ENCODE measurements around the gene ACKR2. TPM values are rescaled to one million over a fixed set of nuclear protein-coding genes. Genes with fewer than 3 reads are reported as not detected.

Gene ACKR2
- polyA plus RNA-seq, 1 of the 3 experiments (the other 2 are of a cell fraction) = 0.10 TPM

- POLR2A ChIA-PET = no interaction called here
- Histone ChIP-seq H3K4me2 (no peak overlapping the region), H3K27me3 (ENCODE audit: insufficient read depth) (no peaks in the 10 kb centered on the region), H3K79me2 (ENCODE audit: insufficient read depth) (no peaks in the 10 kb centered on the region), H3K27ac (ENCODE audit: low read depth in 2 of 2, low read length in 1 of 2) (no peak overlapping the region), H3F3A (replicated peaks; ENCODE audit: insufficient read depth) (peaks cover 9% of the 10 kb centered on the region), H3K9me3 (no peaks in the 10 kb centered on the region), H3K4me1 (ENCODE audit: control insufficient read depth in 1 of 2, insufficient read depth in 2 of 2, low read depth in 1 of 2, low read length in 1 of 2) (no peaks in the 10 kb centered on the region), H4K20me1 (ENCODE audit: insufficient read depth) (no peaks in the 10 kb centered on the region), H3K4me3 (ENCODE audit: low read depth in 2 of 2, low read length in 1 of 2) (no peak overlapping the region), H3K36me3 (replicated peaks in 1 of 2; ENCODE audit: control insufficient read depth in 1 of 2, insufficient read depth in 2 of 2, low read length in 1 of 2) (peaks cover 11 to 12% of the 10 kb centered on the region in 2 experiments), H3K9ac (no peak overlapping the region), H2AFZ (ENCODE audit: low read depth) (no peak overlapping the region), H3K9me2 (no peaks in the 10 kb centered on the region)
- CTCF ChIA-PET = interaction anchor here (0.7 to 6.6 kb wide), 7 partner anchors 10 to 184 kb away, joined by 3 to 63 read pairs (median 12); partner anchors contain the start of gene CYP8B1
- TF ChIP-seq FOSL2 (IDR thresholded peaks at IDR 0.05; ENCODE audit: borderline replicate concordance, low read depth) (no peak), SMC3 (IDR thresholded peaks at IDR 0.05; ENCODE audit: low read depth, low read length) (no peak), USF2 (IDR thresholded peaks at IDR 0.05; ENCODE audit: borderline replicate concordance, low read depth, low read length) (no peak), RAD21 (IDR thresholded peaks at IDR 0.05; ENCODE audit: low read length) (no peak), RFX5 (IDR thresholded peaks at IDR 0.05; ENCODE audit: low read length) (no peak), RXRA (IDR thresholded peaks at IDR 0.05; ENCODE audit: borderline replicate concordance, low read depth) (no peak), GATA2 (CRISPR knock-in tag; IDR thresholded peaks at IDR 0.05) (no peak), ZBTB33 (IDR thresholded peaks at IDR 0.05; ENCODE audit: borderline replicate concordance, low read depth) (no peak), TAF1 (IDR thresholded peaks at IDR 0.05; ENCODE audit: borderline replicate concordance, low read depth, low read length) (no peak), FOXM1 (IDR thresholded peaks at IDR 0.05; ENCODE audit: low read depth) (no peak), NRF1 (IDR thresholded peaks at IDR 0.05; ENCODE audit: low read depth, low read length) (no peak), NFIC (IDR thresholded peaks at IDR 0.05; ENCODE audit: borderline replicate concordance) (no peak)
- TF ChIP-seq, protein P1, sequence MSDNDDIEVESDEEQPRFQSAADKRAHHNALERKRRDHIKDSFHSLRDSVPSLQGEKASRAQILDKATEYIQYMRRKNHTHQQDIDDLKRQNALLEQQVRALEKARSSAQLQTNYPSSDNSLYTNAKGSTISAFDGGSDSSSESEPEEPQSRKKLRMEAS (IDR thresholded peaks at IDR 0.05; ENCODE audit: low read depth) = no peak
- TF ChIP-seq, protein P2, sequence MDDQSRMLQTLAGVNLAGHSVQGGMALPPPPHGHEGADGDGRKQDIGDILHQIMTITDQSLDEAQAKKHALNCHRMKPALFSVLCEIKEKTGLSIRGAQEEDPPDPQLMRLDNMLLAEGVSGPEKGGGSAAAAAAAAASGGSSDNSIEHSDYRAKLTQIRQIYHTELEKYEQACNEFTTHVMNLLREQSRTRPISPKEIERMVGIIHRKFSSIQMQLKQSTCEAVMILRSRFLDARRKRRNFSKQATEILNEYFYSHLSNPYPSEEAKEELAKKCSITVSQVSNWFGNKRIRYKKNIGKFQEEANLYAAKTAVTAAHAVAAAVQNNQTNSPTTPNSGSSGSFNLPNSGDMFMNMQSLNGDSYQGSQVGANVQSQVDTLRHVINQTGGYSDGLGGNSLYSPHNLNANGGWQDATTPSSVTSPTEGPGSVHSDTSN (IDR thresholded peaks at IDR 0.05) = no peak
- DNase-seq = no peak
- WGBS (ENCODE audit: low lambda C conversion rate) = 87% methylated on average over 2 of the region's 2 CpGs
Measured at GRCh38 chr3:42778644-42779043, 30.6 kb upstream of the ACKR2 start.
